GM10248 (cell line): ENCODE measurements around the gene SLC24A3.

Experiments
- CTCF ChIA-PET: fragments of 300-600 bp; sonication (Branson Sonifier 250); formaldehyde crosslinking; extraction: SDS; loops from one replicate; lab custom pipeline; 2021; ENCODE audit warnings: antibody characterized with exemption; lab: Yijun Ruan, JAX
- POLR2A ChIA-PET: fragments of 350-650 bp; sonication (Branson Sonifier 250); formaldehyde crosslinking; extraction: SDS; loops from one replicate; lab custom pipeline; 2020; ENCODE audit warnings: antibody characterized with exemption; lab: Yijun Ruan, JAX
- DNase-seq: peaks from one replicate; pipeline ENCODE4 v3.0.0; 2012; ENCODE audit errors: extremely low spot score
- TF ChIP-seq, protein P1 (sequence below): IDR thresholded peaks from 2 replicates; pipeline ENCODE4 v1.5.1; 2012; ENCODE audit warnings: mild to moderate bottlenecking, low read depth; ENCODE audit errors: extremely low read depth, missing control alignments, control extremely low read depth

SLC24A3 gene

DNA sequence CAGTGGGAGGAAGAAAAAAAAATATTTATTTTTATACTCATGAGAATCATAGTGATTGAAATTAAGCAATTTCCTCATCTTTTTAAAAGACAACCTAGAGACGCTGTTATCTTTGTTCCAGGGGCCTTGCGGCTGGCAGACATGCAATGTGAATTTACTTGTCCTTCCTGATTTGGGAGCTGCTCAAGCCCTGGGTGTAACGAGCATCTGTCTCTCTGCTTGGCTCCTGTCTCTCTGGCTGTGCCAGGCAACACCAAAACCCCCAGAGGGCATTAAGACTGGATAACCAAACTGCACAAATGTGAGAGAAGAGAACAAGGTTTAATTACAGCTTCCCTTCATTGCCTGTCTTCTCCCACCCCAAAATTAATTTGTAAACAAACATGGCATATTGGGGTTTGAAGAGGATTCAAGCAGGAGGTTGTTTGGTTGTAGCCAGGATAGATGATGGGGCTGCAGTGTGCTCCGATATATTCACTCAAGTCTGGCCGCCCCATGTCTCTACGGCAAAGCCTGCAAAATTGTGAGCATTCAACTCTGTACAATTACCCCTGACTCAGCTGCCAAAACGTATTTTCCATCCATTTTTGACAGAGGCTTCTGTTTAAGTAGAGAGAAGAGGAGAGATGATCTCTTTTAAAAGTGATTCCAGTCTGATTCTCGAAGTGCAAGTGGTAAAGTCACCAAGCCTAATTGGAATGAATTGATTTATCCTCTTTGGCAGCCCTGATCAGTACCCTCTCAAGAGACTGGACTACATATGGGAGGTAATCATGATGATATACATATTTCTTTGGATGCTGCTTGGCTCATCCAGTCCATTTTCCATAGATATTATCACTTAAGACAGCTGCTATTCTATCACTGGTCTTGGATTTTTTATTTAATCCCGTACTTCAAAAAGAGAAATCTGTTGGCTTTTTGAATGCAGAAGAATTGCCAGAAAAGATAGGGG lies 170.2 kb downstream of the SLC24A3 start:
- TF ChIP-seq, protein P1, sequence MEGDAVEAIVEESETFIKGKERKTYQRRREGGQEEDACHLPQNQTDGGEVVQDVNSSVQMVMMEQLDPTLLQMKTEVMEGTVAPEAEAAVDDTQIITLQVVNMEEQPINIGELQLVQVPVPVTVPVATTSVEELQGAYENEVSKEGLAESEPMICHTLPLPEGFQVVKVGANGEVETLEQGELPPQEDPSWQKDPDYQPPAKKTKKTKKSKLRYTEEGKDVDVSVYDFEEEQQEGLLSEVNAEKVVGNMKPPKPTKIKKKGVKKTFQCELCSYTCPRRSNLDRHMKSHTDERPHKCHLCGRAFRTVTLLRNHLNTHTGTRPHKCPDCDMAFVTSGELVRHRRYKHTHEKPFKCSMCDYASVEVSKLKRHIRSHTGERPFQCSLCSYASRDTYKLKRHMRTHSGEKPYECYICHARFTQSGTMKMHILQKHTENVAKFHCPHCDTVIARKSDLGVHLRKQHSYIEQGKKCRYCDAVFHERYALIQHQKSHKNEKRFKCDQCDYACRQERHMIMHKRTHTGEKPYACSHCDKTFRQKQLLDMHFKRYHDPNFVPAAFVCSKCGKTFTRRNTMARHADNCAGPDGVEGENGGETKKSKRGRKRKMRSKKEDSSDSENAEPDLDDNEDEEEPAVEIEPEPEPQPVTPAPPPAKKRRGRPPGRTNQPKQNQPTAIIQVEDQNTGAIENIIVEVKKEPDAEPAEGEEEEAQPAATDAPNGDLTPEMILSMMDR, result no peak
- POLR2A ChIA-PET, result no interaction called here
- CTCF ChIA-PET, result no interaction called here
- no peak for DNase-seq

DNA sequence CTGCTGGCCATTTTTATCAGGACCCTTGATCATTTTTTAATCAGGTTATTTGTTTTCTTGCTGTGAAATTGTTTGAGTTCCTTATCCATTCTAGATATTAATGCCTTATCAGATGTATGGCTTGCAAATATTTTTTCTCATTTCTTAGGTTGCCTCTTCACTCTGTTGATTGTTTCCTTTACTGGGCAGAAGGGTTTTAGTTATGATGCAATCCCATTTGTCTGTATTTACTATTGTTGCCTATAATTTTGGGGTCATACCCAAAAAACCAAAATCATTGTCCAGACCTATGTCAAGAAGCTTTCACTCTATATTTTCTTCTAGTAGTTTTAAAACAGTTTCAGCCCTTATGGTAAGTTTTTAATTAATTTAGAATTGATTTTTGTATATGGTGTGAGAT lies 172.5 kb downstream of the SLC24A3 start:
- POLR2A ChIA-PET, result no interaction called here
- no peak for DNase-seq
- TF ChIP-seq, protein P1, result no peak
- CTCF ChIA-PET, result no interaction called here

DNA sequence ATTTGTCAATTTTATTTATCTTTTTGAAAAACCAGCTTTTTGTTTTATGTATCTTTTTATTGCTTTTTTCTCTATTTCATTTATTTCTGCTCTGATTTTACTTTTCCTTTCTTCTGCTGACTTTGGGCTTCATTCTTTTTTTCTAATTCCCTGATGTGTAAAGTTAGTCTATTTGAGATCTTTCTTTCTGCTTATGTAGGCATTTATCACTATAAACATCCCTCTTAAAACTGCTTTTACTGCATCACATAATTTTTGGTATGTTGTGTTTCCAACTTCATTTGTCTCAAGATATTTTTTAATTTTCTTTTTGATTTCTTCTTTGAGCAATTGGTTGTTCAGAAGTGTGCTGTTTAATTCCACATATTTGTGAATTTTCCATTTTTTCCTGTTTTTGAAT lies 174.8 kb downstream of the SLC24A3 start:
- DNase-seq, result no peak
- ChIA-PET CTCF (no interaction called here), POLR2A (no interaction called here)
- TF ChIP-seq, protein P1, result no peak

- CTCF ChIA-PET, result no interaction called here
- DNase-seq, result no peak
Measured at GRCh38 chr20:19392344-19393130, 180.1 kb downstream of the SLC24A3 start.

GRCh38 chr20:19396460-19397081 lies 184.1 kb downstream of the SLC24A3 start:
- DNase-seq, result no peak
- ChIA-PET CTCF (no interaction called here), POLR2A (no interaction called here)
- TF ChIP-seq, protein P1, result no peak

More at GRCh38 chr20:19392344-19393130, 180.1 kb downstream of the SLC24A3 start:
- TF ChIP-seq, protein P1, result no peak
- POLR2A ChIA-PET, result no interaction called here

GRCh38 chr20:19397226-19397625 lies 184.8 kb downstream of the SLC24A3 start:
- DNase-seq, result no peak
- ChIA-PET CTCF (no interaction called here), POLR2A (no interaction called here)
- TF ChIP-seq, protein P1, result no peak
